ENCODE measurements around the gene ZSCAN5C. TPM values are rescaled to one million over a fixed set of nuclear protein-coding genes. Genes with fewer than 3 reads are reported as not detected.

The ZSCAN5C gene
- total and polyA plus RNA-seq, 2 of the 8 experiments (the other 6 are each of a cell fraction or from before 2014, with no cell fraction given), result not detected

DNA sequence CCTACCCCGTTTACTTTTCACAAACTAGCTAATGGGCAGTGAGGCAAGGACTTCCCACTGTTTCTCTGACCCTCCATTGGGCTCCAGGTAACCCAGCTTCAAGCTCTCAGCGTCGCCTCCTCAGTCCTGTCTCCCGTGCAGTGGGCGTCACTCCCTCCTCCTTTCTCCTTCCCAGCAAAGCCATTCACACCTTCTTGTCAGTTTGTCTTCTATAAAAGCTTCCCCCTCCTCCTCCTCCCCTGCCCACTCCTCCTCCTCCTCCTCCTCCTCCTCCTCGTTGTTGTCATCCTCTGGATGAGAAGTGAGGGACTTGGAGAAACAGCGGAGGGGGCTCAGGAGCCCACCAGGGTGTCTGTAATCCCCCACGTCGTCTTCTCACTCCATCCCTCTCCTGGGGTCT is 28.0 kb upstream of the ZSCAN5C start (continued):
- TF ChIP-seq, protein P1, sequence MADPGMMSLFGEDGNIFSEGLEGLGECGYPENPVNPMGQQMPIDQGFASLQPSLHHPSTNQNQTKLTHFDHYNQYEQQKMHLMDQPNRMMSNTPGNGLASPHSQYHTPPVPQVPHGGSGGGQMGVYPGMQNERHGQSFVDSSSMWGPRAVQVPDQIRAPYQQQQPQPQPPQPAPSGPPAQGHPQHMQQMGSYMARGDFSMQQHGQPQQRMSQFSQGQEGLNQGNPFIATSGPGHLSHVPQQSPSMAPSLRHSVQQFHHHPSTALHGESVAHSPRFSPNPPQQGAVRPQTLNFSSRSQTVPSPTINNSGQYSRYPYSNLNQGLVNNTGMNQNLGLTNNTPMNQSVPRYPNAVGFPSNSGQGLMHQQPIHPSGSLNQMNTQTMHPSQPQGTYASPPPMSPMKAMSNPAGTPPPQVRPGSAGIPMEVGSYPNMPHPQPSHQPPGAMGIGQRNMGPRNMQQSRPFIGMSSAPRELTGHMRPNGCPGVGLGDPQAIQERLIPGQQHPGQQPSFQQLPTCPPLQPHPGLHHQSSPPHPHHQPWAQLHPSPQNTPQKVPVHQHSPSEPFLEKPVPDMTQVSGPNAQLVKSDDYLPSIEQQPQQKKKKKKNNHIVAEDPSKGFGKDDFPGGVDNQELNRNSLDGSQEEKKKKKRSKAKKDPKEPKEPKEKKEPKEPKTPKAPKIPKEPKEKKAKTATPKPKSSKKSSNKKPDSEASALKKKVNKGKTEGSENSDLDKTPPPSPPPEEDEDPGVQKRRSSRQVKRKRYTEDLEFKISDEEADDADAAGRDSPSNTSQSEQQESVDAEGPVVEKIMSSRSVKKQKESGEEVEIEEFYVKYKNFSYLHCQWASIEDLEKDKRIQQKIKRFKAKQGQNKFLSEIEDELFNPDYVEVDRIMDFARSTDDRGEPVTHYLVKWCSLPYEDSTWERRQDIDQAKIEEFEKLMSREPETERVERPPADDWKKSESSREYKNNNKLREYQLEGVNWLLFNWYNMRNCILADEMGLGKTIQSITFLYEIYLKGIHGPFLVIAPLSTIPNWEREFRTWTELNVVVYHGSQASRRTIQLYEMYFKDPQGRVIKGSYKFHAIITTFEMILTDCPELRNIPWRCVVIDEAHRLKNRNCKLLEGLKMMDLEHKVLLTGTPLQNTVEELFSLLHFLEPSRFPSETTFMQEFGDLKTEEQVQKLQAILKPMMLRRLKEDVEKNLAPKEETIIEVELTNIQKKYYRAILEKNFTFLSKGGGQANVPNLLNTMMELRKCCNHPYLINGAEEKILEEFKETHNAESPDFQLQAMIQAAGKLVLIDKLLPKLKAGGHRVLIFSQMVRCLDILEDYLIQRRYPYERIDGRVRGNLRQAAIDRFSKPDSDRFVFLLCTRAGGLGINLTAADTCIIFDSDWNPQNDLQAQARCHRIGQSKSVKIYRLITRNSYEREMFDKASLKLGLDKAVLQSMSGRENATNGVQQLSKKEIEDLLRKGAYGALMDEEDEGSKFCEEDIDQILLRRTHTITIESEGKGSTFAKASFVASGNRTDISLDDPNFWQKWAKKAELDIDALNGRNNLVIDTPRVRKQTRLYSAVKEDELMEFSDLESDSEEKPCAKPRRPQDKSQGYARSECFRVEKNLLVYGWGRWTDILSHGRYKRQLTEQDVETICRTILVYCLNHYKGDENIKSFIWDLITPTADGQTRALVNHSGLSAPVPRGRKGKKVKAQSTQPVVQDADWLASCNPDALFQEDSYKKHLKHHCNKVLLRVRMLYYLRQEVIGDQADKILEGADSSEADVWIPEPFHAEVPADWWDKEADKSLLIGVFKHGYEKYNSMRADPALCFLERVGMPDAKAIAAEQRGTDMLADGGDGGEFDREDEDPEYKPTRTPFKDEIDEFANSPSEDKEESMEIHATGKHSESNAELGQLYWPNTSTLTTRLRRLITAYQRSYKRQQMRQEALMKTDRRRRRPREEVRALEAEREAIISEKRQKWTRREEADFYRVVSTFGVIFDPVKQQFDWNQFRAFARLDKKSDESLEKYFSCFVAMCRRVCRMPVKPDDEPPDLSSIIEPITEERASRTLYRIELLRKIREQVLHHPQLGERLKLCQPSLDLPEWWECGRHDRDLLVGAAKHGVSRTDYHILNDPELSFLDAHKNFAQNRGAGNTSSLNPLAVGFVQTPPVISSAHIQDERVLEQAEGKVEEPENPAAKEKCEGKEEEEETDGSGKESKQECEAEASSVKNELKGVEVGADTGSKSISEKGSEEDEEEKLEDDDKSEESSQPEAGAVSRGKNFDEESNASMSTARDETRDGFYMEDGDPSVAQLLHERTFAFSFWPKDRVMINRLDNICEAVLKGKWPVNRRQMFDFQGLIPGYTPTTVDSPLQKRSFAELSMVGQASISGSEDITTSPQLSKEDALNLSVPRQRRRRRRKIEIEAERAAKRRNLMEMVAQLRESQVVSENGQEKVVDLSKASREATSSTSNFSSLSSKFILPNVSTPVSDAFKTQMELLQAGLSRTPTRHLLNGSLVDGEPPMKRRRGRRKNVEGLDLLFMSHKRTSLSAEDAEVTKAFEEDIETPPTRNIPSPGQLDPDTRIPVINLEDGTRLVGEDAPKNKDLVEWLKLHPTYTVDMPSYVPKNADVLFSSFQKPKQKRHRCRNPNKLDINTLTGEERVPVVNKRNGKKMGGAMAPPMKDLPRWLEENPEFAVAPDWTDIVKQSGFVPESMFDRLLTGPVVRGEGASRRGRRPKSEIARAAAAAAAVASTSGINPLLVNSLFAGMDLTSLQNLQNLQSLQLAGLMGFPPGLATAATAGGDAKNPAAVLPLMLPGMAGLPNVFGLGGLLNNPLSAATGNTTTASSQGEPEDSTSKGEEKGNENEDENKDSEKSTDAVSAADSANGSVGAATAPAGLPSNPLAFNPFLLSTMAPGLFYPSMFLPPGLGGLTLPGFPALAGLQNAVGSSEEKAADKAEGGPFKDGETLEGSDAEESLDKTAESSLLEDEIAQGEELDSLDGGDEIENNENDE (IDR thresholded peaks at IDR 0.05; ENCODE audit: insufficient replicate concordance, low read length), result no peak
- no peak for TF ChIP-seq YY1 (IDR thresholded peaks at IDR 0.05; ENCODE audit: low read depth, low read length)
- TF ChIP-seq CREB1 (IDR thresholded peaks at IDR 0.05), result no peak
- no peak for TF ChIP-seq CBX8 (IDR thresholded peaks at IDR 0.05; ENCODE audit: borderline replicate concordance, low read depth, low read length)
- TF ChIP-seq EGR1 (IDR thresholded peaks at IDR 0.05; ENCODE audit: borderline replicate concordance, low read depth, low read length), result no peak

All from H1 (cell line).